HG03045 (cell line): ENCODE data around the gene GABRG1.

ENCODE experiments used
- ATAC-seq: cut with Tn5 transposase; IDR thresholded peaks from one replicate; pipeline ENCODE4 v1.9.1; 2021; ENCODE audit warnings: mild to moderate bottlenecking, moderate library complexity; ENCODE audit not compliant: unreplicated experiment

GABRG1 gene

DNA sequence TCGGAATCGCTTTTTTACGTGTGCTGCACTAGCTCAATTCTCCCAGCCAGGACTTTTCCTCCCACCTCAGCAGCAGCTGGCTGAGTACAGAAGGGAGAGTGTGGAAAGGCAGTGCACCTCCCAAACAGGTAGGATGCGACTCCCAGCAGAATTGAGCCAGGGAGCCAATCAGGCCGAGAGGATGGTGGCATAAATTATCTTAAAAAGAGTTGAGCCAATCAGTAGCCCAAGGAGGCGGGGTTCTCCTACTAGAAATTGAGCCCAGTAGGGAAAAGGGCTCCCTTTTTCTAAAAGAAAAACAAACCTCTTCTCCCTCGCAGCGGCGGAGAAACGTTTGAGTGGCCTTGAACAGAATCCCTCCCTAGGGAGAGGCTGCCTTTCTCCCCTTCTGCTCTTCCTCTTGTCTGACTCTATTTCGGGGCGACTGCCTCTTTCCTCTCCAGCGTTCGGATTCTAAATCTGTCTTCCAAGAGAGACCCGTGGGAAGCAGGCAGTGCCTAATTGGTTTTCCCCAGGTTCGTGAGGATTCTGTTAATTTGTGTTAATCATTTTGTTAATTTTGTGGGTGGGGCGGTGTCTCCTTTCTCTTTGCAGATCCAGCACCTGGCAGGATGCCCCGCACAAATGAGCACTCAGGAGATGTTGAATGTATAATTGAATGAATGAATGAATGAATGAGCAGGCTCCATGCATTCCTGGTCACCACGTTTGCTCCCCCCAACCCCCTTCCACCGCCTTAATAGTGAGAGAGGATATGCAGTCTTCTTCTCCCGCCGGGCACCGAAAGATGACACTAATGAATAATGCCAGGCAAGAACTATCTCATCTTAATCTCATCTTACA is at the start of gene GABRG1:
TSS of gene GABRG1 (minus strand) at position 142 of the 843 bp plus-strand sequence. CDS start at position 1, 141 bp downstream.
- ATAC-seq: no peak

DNA sequence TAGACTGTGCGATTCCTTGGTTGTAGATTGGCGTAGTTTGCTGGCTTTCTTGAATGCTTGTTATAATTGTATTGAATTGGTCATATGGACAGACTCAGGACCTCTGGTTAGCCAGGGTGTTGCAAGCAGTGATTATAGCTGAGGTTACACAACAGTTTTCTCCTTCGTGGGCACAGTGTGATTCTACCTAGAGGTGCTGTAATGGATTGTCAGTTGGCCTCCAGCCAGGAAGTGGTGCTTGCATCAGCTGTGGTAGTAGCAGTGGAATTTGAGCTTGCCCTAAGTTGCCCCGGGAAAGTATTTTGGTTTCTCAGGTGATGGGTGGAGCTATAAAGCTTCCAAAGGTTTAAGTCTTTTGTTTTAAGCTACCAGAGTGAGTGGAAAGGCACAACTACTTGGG is 23.1 kb upstream of the GABRG1 start:
- ATAC-seq: no peak

- ATAC-seq: no peak
Observed at GRCh38 chr4:46131498-46132057, 7.7 kb upstream of the GABRG1 start.

- ATAC-seq: no peak
Observed at GRCh38 chr4:46124773-46125413, 1.0 kb upstream of the GABRG1 start.

GRCh38 chr4:46081674-46082073 is 42.2 kb downstream of the GABRG1 start:
- no peak for ATAC-seq

DNA sequence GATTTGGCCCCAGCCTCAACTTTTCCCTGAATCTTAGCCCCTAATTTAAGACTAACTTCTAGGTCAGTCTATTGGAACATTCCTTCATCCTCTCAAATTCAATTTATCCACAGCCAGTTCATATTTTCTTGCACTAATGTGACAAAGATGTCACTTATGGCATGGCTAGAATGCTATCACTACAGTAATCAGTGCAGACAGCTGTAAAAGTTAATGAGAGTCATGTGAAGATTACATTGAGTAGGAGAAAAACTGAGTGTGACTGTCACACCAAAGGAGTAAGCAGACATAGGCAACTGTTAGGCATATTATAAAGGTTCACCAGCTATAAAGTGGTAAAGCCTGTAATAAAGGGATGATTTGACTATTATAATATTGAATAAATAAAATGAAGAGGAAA is 42.6 kb downstream of the GABRG1 start:
- ATAC-seq: no peak

- ATAC-seq: no peak
Observed at GRCh38 chr4:46073778-46074177, 50.1 kb downstream of the GABRG1 start.

- no peak for ATAC-seq
Observed at GRCh38 chr4:46051392-46051791, 72.5 kb downstream of the GABRG1 start.

- no peak for ATAC-seq
Observed at GRCh38 chr4:46032056-46032455, 91.8 kb downstream of the GABRG1 start.

GRCh38 chr4:46016306-46016705 is 107.5 kb downstream of the GABRG1 start:
- no peak for ATAC-seq

DNA sequence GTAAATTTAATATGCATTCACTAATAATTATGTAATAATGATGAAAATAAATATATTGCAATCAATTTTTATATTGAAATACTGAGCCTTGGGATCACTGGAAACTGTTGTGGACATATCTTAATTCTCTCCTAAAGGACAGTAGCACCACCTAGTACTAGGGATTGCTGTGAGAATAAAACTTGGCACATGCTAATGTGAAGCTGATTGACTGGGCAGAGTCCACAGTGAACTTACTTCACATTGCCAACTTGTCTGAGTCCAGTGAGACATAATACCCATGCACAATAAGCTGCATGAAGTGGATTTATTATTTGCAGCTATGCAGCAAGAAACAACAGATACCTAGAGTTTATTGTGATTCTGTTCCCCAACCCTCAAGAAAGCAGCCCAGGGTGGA is 131.1 kb downstream of the GABRG1 start:
- ATAC-seq: no peak

- no peak for ATAC-seq
Observed at GRCh38 chr4:45989775-45990174, 134.1 kb downstream of the GABRG1 start.

GRCh38 chr4:45987858-45988257 is 136.0 kb downstream of the GABRG1 start:
- ATAC-seq: no peak
